T-helper 1 cell treated with Interleukin-12 subunit alpha and Interleukin-12 subunit beta and Interleukin-4 antibody, amounts not matched to agents 30 μg/mL and 1 μg/mL, for 36 hours (primary cell): ENCODE results near the gene ADAMTS16.

ENCODE experiments used
- H3K27ac Mint-ChIP-seq: one replicate; pipeline ENCODE4 v1.8.0; 2021; ENCODE audit warnings: mild to moderate bottlenecking, mixed read lengths
- H3K27me3 Mint-ChIP-seq: one replicate; pipeline ENCODE4 v1.8.0; 2021; ENCODE audit warnings: low read depth, mixed read lengths
- H3K36me3 Mint-ChIP-seq: one replicate; pipeline ENCODE4 v1.8.0; 2021; ENCODE audit warnings: low read depth, mixed read lengths
- H3K4me1 Mint-ChIP-seq: one replicate; pipeline ENCODE4 v1.8.0; 2021; ENCODE audit warnings: low read depth, mixed read lengths
- H3K4me3 Mint-ChIP-seq: one replicate; pipeline ENCODE4 v1.8.0; 2021; ENCODE audit warnings: mild to moderate bottlenecking, moderate library complexity, mixed read lengths
- H3K9me3 Mint-ChIP-seq: one replicate; pipeline ENCODE4 v1.8.0; 2021; ENCODE audit warnings: mixed read lengths

ADAMTS16 gene

DNA sequence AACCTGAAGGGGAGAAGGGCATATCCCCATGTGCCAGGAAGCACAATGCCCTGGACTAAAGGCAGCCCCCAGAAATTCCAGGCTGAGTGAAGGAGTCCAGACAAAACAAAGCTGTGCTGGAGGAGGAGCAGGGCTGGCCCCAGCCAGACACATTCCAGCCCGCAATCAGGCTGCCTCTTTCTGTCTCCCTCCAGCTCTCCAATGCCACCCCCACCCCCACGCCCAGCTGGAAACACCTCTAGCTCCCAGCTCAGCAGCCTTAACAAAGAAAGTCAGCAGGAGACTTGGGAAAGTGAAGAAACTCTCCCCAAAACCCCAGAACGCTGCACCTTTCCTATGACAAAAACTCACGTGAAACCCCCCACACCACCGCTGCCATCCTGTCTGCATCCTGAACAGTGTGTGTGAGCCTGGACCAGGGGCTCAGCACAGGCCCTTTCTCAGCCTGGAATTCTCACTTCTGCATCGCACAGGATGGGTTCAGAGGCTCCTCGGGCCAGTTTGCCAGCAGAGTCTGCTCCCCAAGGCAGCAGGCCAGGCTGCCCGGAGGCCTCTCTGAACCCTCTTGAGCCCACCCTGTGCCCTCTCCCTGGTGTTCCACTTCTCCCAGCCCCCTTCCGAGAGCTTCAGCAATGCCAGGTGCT lies 186.1 kb downstream of the ADAMTS16 start:
- H3K36me3 Mint-ChIP-seq = no peaks in the 10 kb centered on the region
- peaks cover 17% of the 10 kb centered on the region for H3K9me3 Mint-ChIP-seq
- no peaks in the 10 kb centered on the region for H3K27me3 Mint-ChIP-seq
- H3K4me1 Mint-ChIP-seq = no peaks in the 10 kb centered on the region
- no peak overlapping the region for H3K27ac Mint-ChIP-seq
- H3K4me3 Mint-ChIP-seq = no peak overlapping the region

DNA sequence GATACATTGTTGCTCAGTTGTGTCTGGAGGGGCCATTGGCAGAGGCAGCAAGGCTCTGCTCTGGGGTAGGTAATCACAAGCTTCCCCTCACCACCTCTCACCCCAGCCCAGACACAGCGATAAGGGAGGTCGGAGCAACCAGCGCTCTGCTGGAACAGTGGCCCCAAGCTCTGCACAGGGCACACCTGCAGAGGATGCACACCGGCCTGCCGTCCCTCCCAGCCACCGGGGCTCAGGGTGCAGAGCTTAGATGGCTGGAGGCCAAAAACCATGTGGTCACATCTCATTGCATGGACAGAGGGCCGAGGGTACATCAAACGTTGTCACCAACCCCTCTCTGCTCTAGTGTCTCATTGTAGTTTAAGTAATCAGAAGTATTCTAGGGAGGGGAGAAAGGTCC lies 187.0 kb downstream of the ADAMTS16 start:
- Mint-ChIP-seq H3K4me3 (no peak overlapping the region), H3K36me3 (no peaks in the 10 kb centered on the region), H3K27me3 (no peaks in the 10 kb centered on the region), H3K9me3 (peaks cover 17% of the 10 kb centered on the region), H3K4me1 (no peaks in the 10 kb centered on the region), H3K27ac (no peak overlapping the region)

DNA sequence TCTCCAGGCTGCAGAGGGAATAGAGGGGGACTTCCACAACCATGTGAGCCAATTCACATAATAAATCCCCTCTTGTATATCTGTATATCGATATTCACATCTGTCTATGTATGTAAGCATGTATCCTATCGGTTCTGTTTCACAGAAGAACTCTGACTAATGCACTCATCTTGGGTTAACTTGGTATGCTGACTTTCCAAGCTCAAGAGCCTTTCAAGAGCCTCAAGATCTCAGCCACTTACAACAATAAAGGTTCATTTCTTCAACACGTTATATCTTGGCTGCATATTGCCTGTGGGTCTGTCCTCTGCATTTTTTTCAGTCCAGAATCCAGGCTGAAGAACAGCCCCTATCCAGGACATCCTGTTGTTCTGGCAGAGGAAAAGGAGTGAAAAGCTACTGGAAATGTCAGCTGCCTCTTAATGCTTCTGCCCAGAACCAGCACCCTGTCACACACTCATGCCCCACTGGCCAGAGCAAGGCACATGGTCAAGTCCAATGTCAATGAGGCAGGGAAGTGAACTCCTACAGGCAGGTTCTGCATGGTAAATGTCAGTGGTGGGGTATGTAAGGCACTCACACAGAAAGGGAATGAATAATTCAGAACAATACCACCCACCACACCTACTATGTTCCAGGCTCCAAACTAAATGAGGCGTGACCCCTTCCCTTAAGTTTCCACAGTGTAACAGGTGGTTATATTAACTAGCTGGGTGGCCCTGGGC lies 190.8 kb downstream of the ADAMTS16 start:
- peaks cover 10% of the 10 kb centered on the region for H3K9me3 Mint-ChIP-seq

DNA sequence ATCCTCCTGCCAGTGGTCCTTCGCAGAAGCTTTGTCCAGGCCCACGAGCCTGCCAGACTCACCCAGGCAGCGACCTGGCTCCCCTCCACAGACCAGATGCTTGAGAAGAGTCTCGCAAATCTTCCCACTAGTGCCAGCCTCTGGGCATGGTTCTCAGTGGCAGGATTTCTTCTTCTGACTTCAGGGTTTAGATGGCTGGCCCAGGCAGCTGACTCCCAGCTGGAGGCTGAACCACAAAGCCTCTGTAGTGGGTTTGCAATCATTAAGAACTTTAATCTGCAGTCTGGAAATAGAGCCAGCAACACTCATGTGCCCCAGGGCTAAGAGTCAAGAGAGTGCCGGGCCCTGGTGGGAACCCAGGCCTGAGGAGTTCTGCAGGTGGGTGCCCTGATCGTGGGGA lies 191.7 kb downstream of the ADAMTS16 start:
- Mint-ChIP-seq H3K9me3 (peaks cover 7% of the 10 kb centered on the region), H3K27ac (no peak overlapping the region), H3K36me3 (no peaks in the 10 kb centered on the region), H3K27me3 (no peaks in the 10 kb centered on the region), H3K4me3 (no peak overlapping the region), H3K4me1 (no peaks in the 10 kb centered on the region)

More for the DNA sequence above, 190.8 kb downstream of the ADAMTS16 start:
- H3K27me3 Mint-ChIP-seq = no peaks in the 10 kb centered on the region
- H3K4me1 Mint-ChIP-seq = no peaks in the 10 kb centered on the region
- no peak overlapping the region for H3K27ac Mint-ChIP-seq
- H3K36me3 Mint-ChIP-seq = no peaks in the 10 kb centered on the region
- no peak overlapping the region for H3K4me3 Mint-ChIP-seq

DNA sequence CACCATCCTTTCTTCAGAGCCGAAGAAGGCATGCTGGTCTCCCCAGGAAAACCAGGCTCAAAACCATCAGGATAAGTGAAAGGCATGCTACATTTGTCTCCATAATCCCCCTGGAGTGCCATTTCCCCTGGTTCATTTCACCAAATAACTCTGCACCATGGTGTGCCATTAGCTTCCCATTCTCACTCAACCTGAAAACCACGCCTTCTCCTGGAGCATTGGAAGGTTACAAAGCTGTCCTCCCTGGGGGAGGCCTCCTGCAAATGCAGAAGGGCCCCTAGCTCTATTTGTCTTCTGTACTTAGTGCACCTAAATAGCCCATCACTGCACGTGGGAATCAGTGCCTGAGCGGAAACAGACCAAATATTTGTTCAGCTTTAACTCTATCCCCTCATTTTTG lies 192.2 kb downstream of the ADAMTS16 start:
- H3K27me3 Mint-ChIP-seq = no peaks in the 10 kb centered on the region
- H3K36me3 Mint-ChIP-seq = no peaks in the 10 kb centered on the region
- H3K9me3 Mint-ChIP-seq = peaks cover 7% of the 10 kb centered on the region
- no peaks in the 10 kb centered on the region for H3K4me1 Mint-ChIP-seq
- no peak overlapping the region for H3K27ac Mint-ChIP-seq
- H3K4me3 Mint-ChIP-seq = no peak overlapping the region

DNA sequence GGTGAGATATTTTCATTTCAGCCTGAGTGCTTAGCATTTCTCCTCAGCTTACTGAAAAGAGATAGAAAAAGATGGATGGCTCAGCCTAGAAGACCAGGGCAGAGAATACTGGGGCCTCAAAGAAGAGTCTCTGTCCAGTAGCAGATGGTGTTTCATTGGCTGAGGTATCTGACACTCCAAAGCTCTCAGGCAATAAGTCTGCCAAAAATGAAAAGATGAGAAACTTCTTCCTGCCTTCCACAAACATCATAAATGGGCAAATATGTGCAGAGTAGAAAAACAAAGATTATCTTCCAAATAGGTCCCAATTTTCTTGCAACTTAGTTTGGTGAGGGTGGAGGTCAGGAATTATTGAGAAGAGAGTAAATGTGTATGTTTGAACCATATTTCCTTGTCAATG lies 195.0 kb downstream of the ADAMTS16 start:
- no peaks in the 10 kb centered on the region for H3K36me3 Mint-ChIP-seq
- H3K4me3 Mint-ChIP-seq = no peak overlapping the region
- H3K4me1 Mint-ChIP-seq = no peaks in the 10 kb centered on the region
- H3K9me3 Mint-ChIP-seq = no peaks in the 10 kb centered on the region
- no peak overlapping the region for H3K27ac Mint-ChIP-seq
- H3K27me3 Mint-ChIP-seq = no peaks in the 10 kb centered on the region

DNA sequence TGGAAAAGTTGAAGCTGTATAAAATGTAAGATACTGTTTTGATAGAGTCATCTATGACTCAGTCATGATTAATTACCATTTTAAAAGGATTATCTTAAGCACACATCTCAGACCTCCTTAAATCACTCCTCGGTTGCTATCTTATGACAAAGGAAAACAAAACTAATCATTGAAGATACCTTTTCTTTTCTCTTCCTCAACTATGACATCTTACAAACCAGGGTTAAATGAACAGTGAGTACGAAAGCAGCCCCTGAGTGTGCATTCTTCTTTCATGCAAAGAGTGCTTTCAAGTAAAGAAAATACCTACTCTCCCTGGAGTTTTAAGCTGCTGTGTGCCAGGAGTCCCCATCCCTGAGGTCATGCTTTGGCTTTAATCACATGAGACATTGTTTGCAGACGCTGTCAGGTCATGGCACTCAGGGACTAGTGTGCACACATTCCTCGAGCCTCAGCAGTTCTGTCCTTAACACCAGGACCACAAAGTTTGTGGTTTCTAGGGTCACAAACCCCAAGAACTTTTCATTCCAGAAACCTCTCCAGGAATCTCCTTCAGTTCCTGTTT lies 195.7 kb downstream of the ADAMTS16 start:
- Mint-ChIP-seq H3K27me3 (no peaks in the 10 kb centered on the region), H3K27ac (no peak overlapping the region), H3K9me3 (peaks cover 3% of the 10 kb centered on the region), H3K4me3 (no peak overlapping the region), H3K4me1 (no peaks in the 10 kb centered on the region), H3K36me3 (no peaks in the 10 kb centered on the region)

DNA sequence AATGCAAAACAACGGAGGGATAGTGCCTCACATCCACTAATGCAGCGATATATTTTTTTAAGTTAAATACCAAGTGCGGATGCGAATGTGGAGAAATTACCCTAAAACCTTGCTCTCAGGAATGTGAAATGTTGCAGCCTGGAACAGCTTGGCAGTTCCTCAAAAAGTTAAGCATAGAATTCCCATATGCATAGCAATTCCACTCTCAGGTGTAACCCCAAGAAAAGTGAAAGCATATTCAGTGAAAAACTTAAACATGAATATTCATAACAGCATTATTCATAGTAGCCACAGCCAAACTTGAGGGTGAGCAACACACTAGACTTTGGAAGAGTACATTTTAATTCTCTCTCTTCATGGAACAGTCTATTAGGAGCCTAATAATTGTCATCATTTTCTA lies 199.1 kb downstream of the ADAMTS16 start:
- Mint-ChIP-seq H3K4me3 (no peak overlapping the region), H3K36me3 (no peaks in the 10 kb centered on the region), H3K9me3 (peaks cover 3% of the 10 kb centered on the region), H3K4me1 (no peaks in the 10 kb centered on the region), H3K27ac (no peak overlapping the region), H3K27me3 (no peaks in the 10 kb centered on the region)

DNA sequence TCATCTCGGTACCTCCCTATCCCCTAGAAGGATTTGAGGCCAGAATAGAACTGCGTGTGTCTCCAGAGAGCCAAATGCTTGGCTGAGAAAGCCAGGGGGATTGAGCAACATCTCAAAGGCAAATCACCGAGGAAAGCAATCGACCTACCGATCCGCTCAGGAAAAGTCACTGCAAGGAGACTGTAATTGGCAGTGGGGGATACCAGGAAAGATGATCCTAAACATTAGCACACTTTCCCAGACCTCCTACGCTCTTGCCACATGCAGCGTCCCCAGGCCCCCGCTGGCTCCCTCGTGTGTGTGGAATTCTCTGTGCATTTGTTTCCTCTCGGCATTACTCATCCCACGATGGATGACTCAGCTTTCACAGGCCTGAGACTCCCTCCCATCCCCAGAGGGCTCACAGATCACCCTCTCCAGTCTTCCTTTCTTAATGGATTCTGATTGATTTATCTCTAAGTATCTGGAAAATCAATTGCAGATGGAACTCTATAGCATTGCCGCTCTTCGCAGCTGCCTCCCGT lies 200.1 kb downstream of the ADAMTS16 start:
- Mint-ChIP-seq H3K4me3 (no peak overlapping the region), H3K27ac (no peak overlapping the region), H3K27me3 (no peaks in the 10 kb centered on the region), H3K9me3 (peaks cover 3% of the 10 kb centered on the region), H3K36me3 (no peaks in the 10 kb centered on the region), H3K4me1 (no peaks in the 10 kb centered on the region)

DNA sequence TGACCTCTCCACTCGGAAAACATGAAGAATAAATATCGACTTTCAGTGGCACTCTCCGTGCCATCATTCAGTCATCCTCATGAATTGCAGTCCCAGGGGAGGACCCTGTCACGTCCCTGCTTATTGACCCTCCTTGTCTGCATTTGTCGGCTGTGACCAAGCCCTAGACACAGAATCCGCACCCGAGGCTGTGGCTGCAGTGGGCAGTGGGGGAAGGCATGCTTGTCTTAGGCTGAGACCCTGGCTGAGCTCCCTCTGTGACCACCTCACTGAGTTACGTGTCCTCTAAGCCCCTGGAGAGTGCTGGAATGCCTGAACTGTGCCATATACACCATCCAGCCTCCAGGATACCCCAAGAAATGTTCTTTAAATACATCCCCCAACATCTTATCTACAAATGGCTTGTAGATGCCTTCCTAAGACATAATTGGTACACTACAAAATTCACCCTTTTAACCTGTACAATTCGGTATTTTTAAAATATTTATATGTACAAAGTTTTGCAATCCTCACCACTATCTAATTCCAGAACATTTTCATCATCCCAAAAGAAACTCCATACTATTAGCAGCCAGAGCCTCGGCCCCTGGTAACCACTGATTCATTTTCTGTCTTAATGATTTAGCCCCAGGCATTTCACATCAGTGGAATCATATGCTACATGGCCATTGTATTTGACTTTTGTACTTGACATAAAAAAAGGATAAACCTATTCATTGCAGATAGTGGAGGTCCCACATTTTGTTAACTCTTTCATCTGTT lies 201.6 kb downstream of the ADAMTS16 start:
- H3K36me3 Mint-ChIP-seq = no peaks in the 10 kb centered on the region
- peaks cover 3% of the 10 kb centered on the region for H3K9me3 Mint-ChIP-seq
- no peak overlapping the region for H3K4me3 Mint-ChIP-seq
- H3K27me3 Mint-ChIP-seq = no peaks in the 10 kb centered on the region
- no peak overlapping the region for H3K27ac Mint-ChIP-seq
- no peaks in the 10 kb centered on the region for H3K4me1 Mint-ChIP-seq

DNA sequence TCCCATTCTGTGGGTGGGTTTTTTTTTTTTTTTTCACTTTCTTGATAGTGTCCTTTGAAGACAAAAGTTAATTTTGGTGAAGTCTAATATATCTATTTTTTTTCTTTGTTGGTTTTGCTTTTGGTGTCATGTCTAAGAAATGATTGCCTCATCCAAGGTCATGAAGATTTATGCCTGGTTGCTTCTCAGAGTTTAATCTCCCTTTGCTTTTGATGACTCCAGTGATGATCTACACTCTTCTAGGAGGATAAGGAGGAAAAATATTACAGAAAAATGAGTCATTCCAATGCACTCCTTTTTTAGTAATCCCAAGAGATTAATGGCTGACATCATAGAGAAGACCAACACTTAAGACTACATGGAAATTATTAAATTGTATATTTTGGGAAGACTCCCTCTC lies 202.7 kb downstream of the ADAMTS16 start:
- Mint-ChIP-seq H3K27ac (no peak overlapping the region), H3K9me3 (peaks cover 3% of the 10 kb centered on the region), H3K36me3 (no peaks in the 10 kb centered on the region), H3K4me1 (no peaks in the 10 kb centered on the region), H3K4me3 (no peak overlapping the region), H3K27me3 (no peaks in the 10 kb centered on the region)

DNA sequence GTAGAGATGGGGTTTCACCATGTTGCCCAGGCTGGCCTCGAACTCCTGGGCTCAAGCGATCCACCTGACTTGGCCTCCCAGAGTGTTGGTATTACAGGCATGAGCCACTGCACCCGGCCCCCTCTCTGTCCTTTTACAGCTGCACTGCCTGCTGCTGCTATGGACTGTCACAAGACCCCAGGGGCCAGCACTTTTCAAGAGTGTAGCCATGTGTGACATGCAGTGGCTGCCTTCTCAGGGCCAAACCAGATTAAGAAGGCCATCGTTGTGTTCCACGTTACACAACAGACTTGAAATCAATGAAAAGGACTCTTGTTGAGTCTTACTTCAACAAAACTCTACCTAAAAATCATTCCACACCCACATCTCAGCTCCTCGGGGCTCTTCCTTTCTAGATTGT lies 203.4 kb downstream of the ADAMTS16 start:
- Mint-ChIP-seq H3K27ac (no peak overlapping the region), H3K27me3 (no peaks in the 10 kb centered on the region), H3K4me1 (no peaks in the 10 kb centered on the region), H3K9me3 (peaks cover 3% of the 10 kb centered on the region), H3K36me3 (no peaks in the 10 kb centered on the region), H3K4me3 (no peak overlapping the region)

DNA sequence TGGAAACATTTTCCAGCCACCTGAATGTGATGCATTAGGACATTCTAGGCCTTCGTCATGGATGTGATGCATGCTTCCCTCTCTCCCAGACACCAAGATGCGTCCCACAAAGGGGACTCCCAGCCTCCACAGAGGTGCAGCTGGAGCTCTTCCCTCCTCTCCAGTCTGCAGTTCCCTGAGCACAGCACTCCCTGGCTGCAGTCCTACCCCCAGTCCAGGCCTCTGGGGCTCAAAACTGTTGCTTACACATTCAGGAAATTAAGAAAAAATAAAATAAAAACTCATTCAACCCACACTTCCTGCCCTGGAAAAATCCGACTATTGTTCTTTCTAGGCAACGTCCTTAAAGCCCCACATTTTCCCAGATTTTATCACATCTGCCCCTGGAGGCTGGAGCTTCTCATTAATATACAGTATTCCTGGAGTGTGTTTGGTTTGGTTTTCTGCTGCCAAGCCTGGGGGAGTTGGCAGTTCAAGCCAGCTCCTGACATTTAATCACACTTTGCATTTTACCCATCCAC lies 204.0 kb downstream of the ADAMTS16 start:
- H3K4me1 Mint-ChIP-seq = no peaks in the 10 kb centered on the region
- no peaks in the 10 kb centered on the region for H3K36me3 Mint-ChIP-seq
- no peak overlapping the region for H3K4me3 Mint-ChIP-seq
- H3K27me3 Mint-ChIP-seq = no peaks in the 10 kb centered on the region
- H3K27ac Mint-ChIP-seq = no peak overlapping the region
- H3K9me3 Mint-ChIP-seq = peaks cover 3% of the 10 kb centered on the region

DNA sequence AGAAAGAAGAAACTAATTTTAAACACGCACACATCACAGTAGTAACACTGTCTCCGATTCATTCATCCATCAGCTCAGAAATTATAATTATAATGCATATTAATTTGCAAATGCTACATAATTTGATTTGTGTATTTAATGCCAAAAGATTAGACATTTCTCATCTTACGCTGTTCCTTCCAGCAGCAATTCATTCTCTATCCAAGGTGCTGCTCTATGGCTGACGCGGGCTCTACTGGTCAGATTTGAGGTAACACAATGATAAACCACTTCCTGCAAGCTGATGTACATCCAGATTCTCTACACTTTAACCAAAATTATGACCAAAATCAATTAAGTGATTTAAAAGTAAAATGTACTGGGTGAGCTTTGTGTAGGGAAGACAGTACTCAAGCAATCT lies 204.5 kb downstream of the ADAMTS16 start:
- Mint-ChIP-seq H3K27ac (no peak overlapping the region), H3K27me3 (no peaks in the 10 kb centered on the region), H3K9me3 (peaks cover 3% of the 10 kb centered on the region), H3K4me3 (no peak overlapping the region), H3K36me3 (no peaks in the 10 kb centered on the region), H3K4me1 (no peaks in the 10 kb centered on the region)
